IMR-90 (cell line): Measurements from ENCODE around the gene ACACA. TPM values are rescaled to one million over a fixed set of nuclear protein-coding genes. Genes with fewer than 3 reads are reported as not detected.

Experiments used
- ATAC-seq: fragments of 200-7000 bp; cut with Tn5 transposase; 2 replicates; pipeline ENCODE4 v1.9.1; 2020; ENCODE audit warnings: low read depth, mild to moderate bottlenecking, moderate library complexity
- BruUV-seq: library from RNA; stranded (reverse); fragments of 400-500 nt; replicated peaks from 2 replicates; lab custom pipeline; 2021; lab: Mats Ljungman, UMichigan
- CTCF ChIA-PET: fragments of 300-600 bp; formaldehyde crosslinking; extraction: SDS; loops from one replicate; lab custom pipeline; 2021; ENCODE audit warnings: antibody characterized with exemption; lab: Yijun Ruan, JAX
- POLR2A ChIA-PET: fragments of 300-600 bp; sonication (Branson Sonifier 250); formaldehyde crosslinking; loops from one replicate; lab custom pipeline; 2022; ENCODE audit warnings: antibody characterized with exemption; ENCODE audit not compliant: unreplicated experiment; lab: Charles Lee
- DNase-seq: peaks from one replicate; pipeline ENCODE4 v3.0.0; 2013
- H2AFZ ChIP-seq: replicated peaks from 2 replicates; pipeline ENCODE3; 2013; ENCODE audit warnings: low read length, mild to moderate bottlenecking; ENCODE audit not compliant: poor library complexity
- H2AK5ac ChIP-seq: 2 replicates; pipeline ENCODE4 v1.6.1; 2013; ENCODE audit warnings: low read depth, low read length, inconsistent platforms
- H2AK9ac ChIP-seq: replicated peaks from 2 replicates; pipeline ENCODE3; 2013; ENCODE audit warnings: mild to moderate bottlenecking, low read depth, low read length, moderate library complexity; ENCODE audit not compliant: poor library complexity
- H2BK120ac ChIP-seq: 2 replicates; pipeline ENCODE4 v1.6.1; 2013; ENCODE audit warnings: low read depth, low read length, inconsistent platforms
- H2BK15ac ChIP-seq: 3 replicates; pipeline ENCODE4 v1.6.1; 2013; ENCODE audit warnings: low read depth, low read length, inconsistent platforms
- H2BK20ac ChIP-seq: 2 replicates; pipeline ENCODE4 v1.6.1; 2013; ENCODE audit warnings: low read depth, mild to moderate bottlenecking, inconsistent platforms, low read length, moderate library complexity
- H2BK5ac ChIP-seq: 2 replicates; pipeline ENCODE4 v1.6.1; 2013; ENCODE audit warnings: mild to moderate bottlenecking, low read depth, low read length, inconsistent platforms; ENCODE audit not compliant: poor library complexity, severe bottlenecking
- H3K14ac ChIP-seq: replicated peaks from 2 replicates; pipeline ENCODE4 v1.6.1; 2013; ENCODE audit warnings: low read depth, low read length, inconsistent platforms
- H3K18ac ChIP-seq: 2 replicates; pipeline ENCODE4 v1.6.1; 2013; ENCODE audit warnings: low read depth, low read length, control low read depth
- H3K23ac ChIP-seq: 2 replicates; pipeline ENCODE4 v1.6.1; 2013; ENCODE audit warnings: low read depth, low read length, inconsistent platforms
- H3K27ac ChIP-seq: 2 replicates; pipeline ENCODE4 v1.5.1; 2013; ENCODE audit warnings: mild to moderate bottlenecking, control low read depth, low read length; ENCODE audit not compliant: insufficient read depth
- H3K27me3 ChIP-seq: 2 replicates; pipeline ENCODE4 v1.6.1; 2013; ENCODE audit warnings: low read length; ENCODE audit not compliant: control insufficient read depth, insufficient read depth
- H3K36me3 ChIP-seq: 2 replicates; pipeline ENCODE4 v1.6.1; 2013; ENCODE audit warnings: low read length, mixed read lengths; ENCODE audit not compliant: control insufficient read depth, insufficient read depth
- H3K4ac ChIP-seq: 2 replicates; pipeline ENCODE4 v1.6.1; 2013; ENCODE audit warnings: low read depth, low read length, inconsistent platforms
- H3K4me1 ChIP-seq: 2 replicates; pipeline ENCODE4 v1.6.1; 2013; ENCODE audit warnings: low read length, mixed read lengths; ENCODE audit not compliant: control insufficient read depth, insufficient read depth
- H3K4me2 ChIP-seq: 2 replicates; pipeline ENCODE4 v1.6.1; 2013; ENCODE audit warnings: low read depth, mild to moderate bottlenecking, control low read depth, low read length, moderate library complexity
- H3K4me3 ChIP-seq: 2 replicates; pipeline ENCODE4 v1.5.1; 2013; ENCODE audit warnings: low read depth, mild to moderate bottlenecking, control low read depth, low read length, moderate library complexity; ENCODE audit not compliant: insufficient read depth
- H3K56ac ChIP-seq: 2 replicates; pipeline ENCODE4 v1.6.1; 2013; ENCODE audit warnings: low read length, inconsistent platforms; ENCODE audit not compliant: insufficient read depth; ENCODE audit errors: extremely low read depth
- H3K79me1 ChIP-seq, 2 experiments: 2 replicates each; pipeline ENCODE4 v1.6.1; 2013; ENCODE audit warnings: low read length in 2 of 2, inconsistent platforms in 1 of 2, low read depth in 1 of 2
- H3K9ac ChIP-seq: 2 replicates; pipeline ENCODE4 v1.6.1; 2013; ENCODE audit warnings: low read depth, low read length, control low read depth
- H3K9me1 ChIP-seq: 2 replicates; pipeline ENCODE4 v1.6.1; 2013; ENCODE audit warnings: low read length, inconsistent platforms; ENCODE audit not compliant: insufficient read depth
- H3K9me3 ChIP-seq: 2 replicates; pipeline ENCODE4 v1.6.1; 2013; ENCODE audit warnings: low read length; ENCODE audit not compliant: control insufficient read depth, insufficient read depth
- H4K20me1 ChIP-seq: 2 replicates; pipeline ENCODE4 v1.6.1; 2013; ENCODE audit warnings: low read length, inconsistent platforms; ENCODE audit not compliant: insufficient read depth
- H4K5ac ChIP-seq: 2 replicates; pipeline ENCODE4 v1.6.1; 2013; ENCODE audit warnings: mild to moderate bottlenecking, low read depth, low read length, control low read depth
- H4K8ac ChIP-seq, 2 experiments: 2 replicates each; pipeline ENCODE4 v1.6.1; 2013; ENCODE audit warnings: low read depth in 2 of 2, low read length in 2 of 2, control low read depth in 1 of 2, inconsistent platforms in 1 of 2
- H4K91ac ChIP-seq: 2 replicates; pipeline ENCODE4 v1.6.1; 2013; ENCODE audit warnings: low read depth, low read length, inconsistent platforms; ENCODE audit not compliant: insufficient read depth
- CEBPB ChIP-seq: IDR thresholded peaks from 2 replicates; pipeline ENCODE4 v1.6.1; 2012; ENCODE audit warnings: low read depth, low read length, improper control_type of control experiment
- CHD1 ChIP-seq: IDR thresholded peaks from 2 replicates; pipeline ENCODE4 v1.6.1; 2012; ENCODE audit warnings: low read depth, low read length, improper control_type of control experiment
- FOS ChIP-seq: fragments of 150-350 bp; IDR thresholded peaks from 2 replicates; pipeline ENCODE4 v1.6.1; 2016; ENCODE audit warnings: low read depth, low read length
- MAZ ChIP-seq: IDR thresholded peaks from 2 replicates; pipeline ENCODE4 v1.6.1; 2012; ENCODE audit warnings: low read depth, mild to moderate bottlenecking, low read length, improper control_type of control experiment, moderate library complexity, borderline replicate concordance
- MXI1 ChIP-seq: IDR thresholded peaks from 2 replicates; pipeline ENCODE4 v1.6.1; 2012; ENCODE audit warnings: low read depth, mild to moderate bottlenecking, low read length, moderate library complexity, borderline replicate concordance
- POLR2A ChIP-seq: IDR thresholded peaks from 2 replicates; pipeline ENCODE4 v1.6.1; 2012; ENCODE audit warnings: mild to moderate bottlenecking, low read depth, low read length
- SMC3 ChIP-seq: fragments of 150-350 bp; IDR thresholded peaks from 2 replicates; pipeline ENCODE4 v1.6.1; 2016; ENCODE audit warnings: low read depth, mild to moderate bottlenecking, antibody characterized with exemption, low read length, moderate library complexity
- WGBS, 2 experiments: methylation state at CpG; one replicate each; pipeline versions ENCODE4 v1.1.5 to v1.1.7; 2013; ENCODE audit warnings: missing lambda C conversion rate in 2 of 2; ENCODE audit not compliant: insufficient read length in 1 of 2; ENCODE audit errors: extremely low coverage in 2 of 2; 5-methylcytosine and 5-hydroxymethylcytosine counted together
- dilution Hi-C: fragments of 300-500 bp; cut with HindIII; formaldehyde crosslinking; loops from one replicate; pipeline ENCODE4 v1.14.3; 2018; ENCODE audit warnings: low sequenced_read_pairs; ENCODE audit not compliant: unreplicated experiment
- in situ Hi-C: fragments of 300-500 bp; cut with MboI; formaldehyde crosslinking; loops from 3 replicates; pipeline ENCODE4 v1.14.3; 2019; ENCODE audit warnings: low sequenced_read_pairs, inconsistent platforms, mixed read lengths
- intact Hi-C: fragments of 100-400 bp; cut with micrococcal nuclease; formaldehyde crosslinking; loops from 2 replicates; pipeline ENCODE4 v1.10.0; 2022
- polyA plus RNA-seq, 3 experiments: library from polyadenylated mRNA; depleted of rRNA; stranded (reverse); fragments of >200 nt; gene quantifications; 2 replicates each; pipeline ENCODE4 v1.2.3, GENCODE V29; 2012; ENCODE audit warnings: low replicate concordance in 1 of 3
- total RNA-seq: library from RNA; depleted of rRNA; stranded (reverse); fragments of >200 nt; gene quantifications from 2 replicates; pipeline ENCODE4 v1.2.3, GENCODE V29; 2012
- TF ChIP-seq, protein P1 (sequence below): fragments of 150-350 bp; IDR thresholded peaks from 2 replicates; pipeline ENCODE4 v1.6.1; 2016; ENCODE audit warnings: low read depth, mild to moderate bottlenecking, low read length, moderate library complexity, borderline replicate concordance
- TF ChIP-seq, protein P2 (sequence below): conservative IDR thresholded peaks from 2 replicates; pipeline ENCODE4 v1.5.1; 2012; ENCODE audit warnings: mild to moderate bottlenecking, low read depth, low read length, improper control_type of control experiment

ACACA gene
- total and polyA plus RNA-seq, 2 of the 4 experiments (the other 2 are of a cell fraction): 21.3 to 39.1 TPM

DNA sequence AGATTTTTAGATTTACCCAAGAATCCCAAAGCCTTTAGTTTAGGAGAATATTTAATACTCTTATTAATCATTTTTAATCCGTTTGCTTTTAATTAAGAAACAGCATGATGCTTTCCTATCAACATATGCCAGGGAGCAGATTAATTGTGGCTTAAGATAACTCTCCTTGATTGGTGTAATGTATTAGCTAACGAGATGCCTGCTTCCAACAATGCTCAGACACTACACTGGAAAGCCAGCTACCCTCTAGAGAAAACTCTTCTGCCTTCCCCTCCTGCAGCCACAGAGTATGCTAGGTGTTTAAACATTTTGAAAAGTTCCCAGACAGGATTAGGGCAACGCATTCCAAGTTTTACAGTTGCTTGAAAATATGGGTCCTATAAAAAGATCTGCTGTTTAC lies 315.7 kb downstream of the ACACA start:
- H3K18ac ChIP-seq: no peak overlapping the region
- H3K56ac ChIP-seq: no peak overlapping the region
- no peak overlapping the region for H3K9ac ChIP-seq
- no peak overlapping the region for H4K8ac ChIP-seq
- H2BK20ac ChIP-seq: no peak overlapping the region
- H3K36me3 ChIP-seq: peaks cover 22% of the 10 kb centered on the region
- H4K20me1 ChIP-seq: no peaks in the 10 kb centered on the region
- H4K5ac ChIP-seq: no peak overlapping the region
- no peak overlapping the region for H3K4ac ChIP-seq
- TF ChIP-seq SMC3 (no peak), POLR2A (no peak), MXI1 (no peak), FOS (no peak), CEBPB (no peak), MAZ (no peak), CHD1 (no peak)
- TF ChIP-seq, protein P1, sequence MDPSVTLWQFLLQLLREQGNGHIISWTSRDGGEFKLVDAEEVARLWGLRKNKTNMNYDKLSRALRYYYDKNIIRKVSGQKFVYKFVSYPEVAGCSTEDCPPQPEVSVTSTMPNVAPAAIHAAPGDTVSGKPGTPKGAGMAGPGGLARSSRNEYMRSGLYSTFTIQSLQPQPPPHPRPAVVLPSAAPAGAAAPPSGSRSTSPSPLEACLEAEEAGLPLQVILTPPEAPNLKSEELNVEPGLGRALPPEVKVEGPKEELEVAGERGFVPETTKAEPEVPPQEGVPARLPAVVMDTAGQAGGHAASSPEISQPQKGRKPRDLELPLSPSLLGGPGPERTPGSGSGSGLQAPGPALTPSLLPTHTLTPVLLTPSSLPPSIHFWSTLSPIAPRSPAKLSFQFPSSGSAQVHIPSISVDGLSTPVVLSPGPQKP: no peak
- TF ChIP-seq, protein P2, sequence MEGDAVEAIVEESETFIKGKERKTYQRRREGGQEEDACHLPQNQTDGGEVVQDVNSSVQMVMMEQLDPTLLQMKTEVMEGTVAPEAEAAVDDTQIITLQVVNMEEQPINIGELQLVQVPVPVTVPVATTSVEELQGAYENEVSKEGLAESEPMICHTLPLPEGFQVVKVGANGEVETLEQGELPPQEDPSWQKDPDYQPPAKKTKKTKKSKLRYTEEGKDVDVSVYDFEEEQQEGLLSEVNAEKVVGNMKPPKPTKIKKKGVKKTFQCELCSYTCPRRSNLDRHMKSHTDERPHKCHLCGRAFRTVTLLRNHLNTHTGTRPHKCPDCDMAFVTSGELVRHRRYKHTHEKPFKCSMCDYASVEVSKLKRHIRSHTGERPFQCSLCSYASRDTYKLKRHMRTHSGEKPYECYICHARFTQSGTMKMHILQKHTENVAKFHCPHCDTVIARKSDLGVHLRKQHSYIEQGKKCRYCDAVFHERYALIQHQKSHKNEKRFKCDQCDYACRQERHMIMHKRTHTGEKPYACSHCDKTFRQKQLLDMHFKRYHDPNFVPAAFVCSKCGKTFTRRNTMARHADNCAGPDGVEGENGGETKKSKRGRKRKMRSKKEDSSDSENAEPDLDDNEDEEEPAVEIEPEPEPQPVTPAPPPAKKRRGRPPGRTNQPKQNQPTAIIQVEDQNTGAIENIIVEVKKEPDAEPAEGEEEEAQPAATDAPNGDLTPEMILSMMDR: no peak
- no TSS peak for BruUV-seq
- H2AK9ac ChIP-seq: no peak overlapping the region
- H3K4me2 ChIP-seq: no peak overlapping the region
- H3K14ac ChIP-seq: no peak overlapping the region
- H3K23ac ChIP-seq: no peak overlapping the region
- no peaks in the 10 kb centered on the region for H3K4me1 ChIP-seq
- H3K9me3 ChIP-seq: no peaks in the 10 kb centered on the region
- no peak for ATAC-seq
- H3K27me3 ChIP-seq: no peaks in the 10 kb centered on the region
- DNase-seq: no peak
- CTCF ChIA-PET: no interaction called here
- H2BK5ac ChIP-seq: no peak overlapping the region
- H3K4me3 ChIP-seq: no peak overlapping the region
- in situ Hi-C loops: no loop called here
- H2BK120ac ChIP-seq: no peak overlapping the region
- dilution Hi-C loops: no loop called here
- intact Hi-C loops: no loop called here
- H4K91ac ChIP-seq: no peak overlapping the region
- no peak overlapping the region for H2BK15ac ChIP-seq
- H3K79me1 ChIP-seq: no peaks in the 10 kb centered on the region
- POLR2A ChIA-PET: no interaction called here
- H3K9me1 ChIP-seq: peaks cover 7% of the 10 kb centered on the region; the same call in 1 of the 2 replicates
- H3K27ac ChIP-seq: no peak overlapping the region
- no peak overlapping the region for H2AK5ac ChIP-seq
- WGBS, 2 experiments: no CpG with 5 or more reads among the region's 3 CpGs
- no peak overlapping the region for H2AFZ ChIP-seq
